Ovary (tissue), 3 donors: ENCODE results near the gene MGAT5B.

ENCODE experiments used
- EP300 ChIP-seq: sonication (generic); formaldehyde crosslinking; IDR thresholded peaks from one replicate; pipeline ENCODE4 v1.6.1; 2017; ENCODE audit warnings: antibody characterized with exemption
- TF ChIP-seq, protein P1 (sequence below), 3 donors: fragments of 450-650 bp in 2 of 3; fragments of 200-600 bp in 1 of 3; IDR thresholded peaks; one replicate each; pipeline versions ENCODE4 v1.5.1 to v1.8.0; 2016 to 2022; ENCODE audit warnings: antibody characterized with exemption in 3 of 3, mild to moderate bottlenecking in 1 of 3
- donor health status: DM: no; HTN: no; CAD: no.

DNA sequence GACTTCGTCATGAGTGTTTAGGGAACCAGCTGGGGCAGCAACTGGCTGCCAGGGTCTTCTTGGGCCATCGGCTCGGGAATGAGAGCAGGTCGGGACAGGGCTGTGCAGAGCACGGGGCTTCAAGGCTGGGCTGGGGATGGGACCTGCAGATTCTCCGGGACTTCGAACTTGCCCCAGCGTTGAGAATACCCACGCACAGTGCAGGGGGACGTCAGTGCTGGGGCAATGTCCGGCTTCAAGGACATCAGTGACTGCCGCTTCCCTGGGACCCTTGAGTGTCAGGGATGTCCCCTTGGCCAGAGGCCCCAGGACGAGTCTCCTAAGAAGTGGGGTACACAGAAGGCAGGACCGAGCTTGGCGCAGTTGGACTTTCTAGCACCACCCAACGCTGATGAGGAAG, 76.3 kb downstream of the MGAT5B start:
- no peak for TF ChIP-seq EP300
- TF ChIP-seq, protein P1, sequence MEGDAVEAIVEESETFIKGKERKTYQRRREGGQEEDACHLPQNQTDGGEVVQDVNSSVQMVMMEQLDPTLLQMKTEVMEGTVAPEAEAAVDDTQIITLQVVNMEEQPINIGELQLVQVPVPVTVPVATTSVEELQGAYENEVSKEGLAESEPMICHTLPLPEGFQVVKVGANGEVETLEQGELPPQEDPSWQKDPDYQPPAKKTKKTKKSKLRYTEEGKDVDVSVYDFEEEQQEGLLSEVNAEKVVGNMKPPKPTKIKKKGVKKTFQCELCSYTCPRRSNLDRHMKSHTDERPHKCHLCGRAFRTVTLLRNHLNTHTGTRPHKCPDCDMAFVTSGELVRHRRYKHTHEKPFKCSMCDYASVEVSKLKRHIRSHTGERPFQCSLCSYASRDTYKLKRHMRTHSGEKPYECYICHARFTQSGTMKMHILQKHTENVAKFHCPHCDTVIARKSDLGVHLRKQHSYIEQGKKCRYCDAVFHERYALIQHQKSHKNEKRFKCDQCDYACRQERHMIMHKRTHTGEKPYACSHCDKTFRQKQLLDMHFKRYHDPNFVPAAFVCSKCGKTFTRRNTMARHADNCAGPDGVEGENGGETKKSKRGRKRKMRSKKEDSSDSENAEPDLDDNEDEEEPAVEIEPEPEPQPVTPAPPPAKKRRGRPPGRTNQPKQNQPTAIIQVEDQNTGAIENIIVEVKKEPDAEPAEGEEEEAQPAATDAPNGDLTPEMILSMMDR (IDR thresholded peaks at IDR 0.05), result no peak
